ENCODE measurements around the gene LRP2BP. TPM values are rescaled to one million over a fixed set of nuclear protein-coding genes. Genes with fewer than 3 reads are reported as not detected.

LRP2BP gene
- total and polyA plus RNA-seq, 2 of the 13 experiments (the other 11 are each of a cell fraction or from before 2014, with no cell fraction given): 0.22 to 0.29 TPM

GRCh38 chr4:185395956-185396723 is 416 bp upstream of the LRP2BP start (continued):
- TF ChIP-seq ZNF225 (CRISPR knock-in tag; IDR thresholded peaks at IDR 0.05) (no peak), ZNF672 (CRISPR knock-in tag; IDR thresholded peaks at IDR 0.05) (0 out of 2 replicates have a peak, but pooled peaks have one; percentile 8), TBX3 (IDR thresholded peaks at IDR 0.05; ENCODE audit: borderline replicate concordance) (no peak), ZNF609 (CRISPR knock-in tag; IDR thresholded peaks at IDR 0.05; ENCODE audit: borderline replicate concordance) (peak; percentile 65), NFIC (IDR thresholded peaks at IDR 0.05; ENCODE audit: low read length) (no peak), ZNF329 (CRISPR knock-in tag; IDR thresholded peaks at IDR 0.05; ENCODE audit: low read depth) (peak; percentile 66; the same call in 1 of the 2 replicates), JDP2 (CRISPR knock-in tag; IDR thresholded peaks at IDR 0.05; ENCODE audit: borderline replicate concordance) (no peak; the same call in 1 of the 2 replicates), PPARG (CRISPR knock-in tag; conservative IDR thresholded peaks at IDR 0.05) (peak; percentile 56), ASH2L (IDR thresholded peaks at IDR 0.05; ENCODE audit: insufficient read length, low read depth, low read length) (no peak), SOX5 (CRISPR knock-in tag; IDR thresholded peaks at IDR 0.05; ENCODE audit: borderline replicate concordance) (peak; percentile 57; the same call in 1 of the 2 replicates), THAP7 (CRISPR knock-in tag; IDR thresholded peaks at IDR 0.05) (no peak; the same call in 1 of the 2 replicates), SMAD1 (CRISPR knock-in tag; IDR thresholded peaks at IDR 0.05; ENCODE audit: borderline replicate concordance, low read depth) (peak; percentile 89; the same call in 1 of the 2 replicates), WIZ (CRISPR knock-in tag; IDR thresholded peaks at IDR 0.05) (peak; percentile 86; the same call in 1 of the 2 replicates), FOXK2 (IDR thresholded peaks at IDR 0.05) (peak; percentile 94), ZNF503 (CRISPR knock-in tag; IDR thresholded peaks at IDR 0.05) (peak; percentile 82), CHD2 (IDR thresholded peaks at IDR 0.05; ENCODE audit: low read depth, low read length) (no peak), ZNF362 (CRISPR knock-in tag; IDR thresholded peaks at IDR 0.05; ENCODE audit: borderline replicate concordance) (0 out of 2 replicates have a peak, but pooled peaks have one; percentile 37), HDAC1 (CRISPR knock-in tag; IDR thresholded peaks at IDR 0.05) (peak; percentile 98), REL (CRISPR knock-in tag; conservative IDR thresholded peaks at IDR 0.05) (peak; percentile 93), EZH2 (conservative IDR thresholded peaks at IDR 0.05; ENCODE audit: low read depth, low read length) (no peak), PAF1 (CRISPR knock-in tag; IDR thresholded peaks at IDR 0.05) (peak; percentile 70; the same call in 1 of the 2 replicates)

All from HepG2 (cell line).